Fibroblast of skin of back (primary cell): ENCODE measurements around the gene WHRN.

Source experiments
- DNase-seq: peaks from one replicate; pipeline ENCODE4 v3.0.0-alpha.2; 2013

The WHRN gene

GRCh38 chr9:114396558-114397218 is 108.6 kb downstream of the WHRN start:
- DNase-seq: peak; percentile 86

GRCh38 chr9:114395768-114396167 is 109.5 kb downstream of the WHRN start:
- no peak for DNase-seq

GRCh38 chr9:114395334-114395617 is 110.0 kb downstream of the WHRN start:
- DNase-seq: no peak

- DNase-seq: no peak
These were observed 110.5 kb downstream of the WHRN start for GRCh38 chr9:114394523-114395333.

DNA sequence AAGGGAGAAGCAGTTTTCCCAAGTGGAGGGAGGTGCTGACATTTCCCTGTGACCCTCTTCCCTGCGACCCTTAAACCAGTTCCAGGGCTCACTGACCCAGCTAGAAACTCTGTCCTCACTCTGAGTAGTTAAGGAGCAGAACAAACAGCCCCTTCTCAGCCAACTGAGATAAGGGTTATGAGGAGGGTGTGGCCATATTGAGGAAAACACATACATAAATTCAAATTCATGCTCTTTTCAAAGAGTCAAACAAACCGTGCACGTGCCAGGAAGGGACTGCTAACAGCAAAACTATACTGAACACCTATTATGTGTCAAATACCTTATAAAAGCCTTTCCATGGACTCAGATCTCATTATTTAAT is 112.5 kb downstream of the WHRN start:
- no peak for DNase-seq

- DNase-seq: no peak
These were observed 114.3 kb downstream of the WHRN start for GRCh38 chr9:114390952-114391351.

GRCh38 chr9:114389612-114390368 is 115.5 kb downstream of the WHRN start:
- no peak for DNase-seq

- DNase-seq: no peak
These were observed 116.4 kb downstream of the WHRN start for GRCh38 chr9:114388764-114389375.

- DNase-seq: no peak
These were observed 117.0 kb downstream of the WHRN start for GRCh38 chr9:114388357-114388682.

GRCh38 chr9:114387680-114388356 is 117.5 kb downstream of the WHRN start, which contains the start of gene AKNA:
Gene AKNA (minus strand): TSS chr9:114387982. CDS start chr9:114381333, 6,649 bp downstream.
- DNase-seq: peak; percentile 82

- DNase-seq: peak; percentile 18
These were observed 118.2 kb downstream of the WHRN start for GRCh38 chr9:114386886-114387679.

GRCh38 chr9:114386361-114386885 is 118.8 kb downstream of the WHRN start:
- no peak for DNase-seq

GRCh38 chr9:114385397-114386181 is 119.7 kb downstream of the WHRN start:
- peak; percentile 92 for DNase-seq

DNA sequence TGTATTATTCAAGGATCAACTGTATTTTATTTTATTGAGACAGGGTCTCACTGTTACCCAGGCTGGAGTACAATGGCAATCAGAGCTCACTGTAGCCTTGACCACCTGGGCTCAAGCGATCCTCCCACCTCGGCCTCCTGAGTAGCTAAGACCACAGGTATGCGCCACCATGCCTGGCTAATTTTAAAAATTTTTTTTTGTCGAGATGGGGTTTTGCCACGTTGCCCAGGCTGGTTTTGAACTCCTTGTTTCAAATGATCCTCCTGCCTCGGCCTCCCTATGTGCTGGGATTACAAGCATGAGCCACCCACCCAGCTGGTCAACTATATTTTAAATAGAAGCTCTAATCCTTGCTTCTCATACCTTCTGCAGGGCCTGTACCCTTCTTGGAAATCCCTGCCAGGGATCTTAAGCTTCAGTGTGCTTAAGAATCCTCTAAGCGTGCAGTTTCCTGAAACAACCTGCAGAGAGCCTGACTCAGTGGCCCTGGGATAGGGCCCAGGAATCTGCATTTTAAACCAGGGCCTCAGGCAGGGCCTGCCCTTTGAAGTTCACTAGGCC is 120.4 kb downstream of the WHRN start:
- DNase-seq: no peak

DNA sequence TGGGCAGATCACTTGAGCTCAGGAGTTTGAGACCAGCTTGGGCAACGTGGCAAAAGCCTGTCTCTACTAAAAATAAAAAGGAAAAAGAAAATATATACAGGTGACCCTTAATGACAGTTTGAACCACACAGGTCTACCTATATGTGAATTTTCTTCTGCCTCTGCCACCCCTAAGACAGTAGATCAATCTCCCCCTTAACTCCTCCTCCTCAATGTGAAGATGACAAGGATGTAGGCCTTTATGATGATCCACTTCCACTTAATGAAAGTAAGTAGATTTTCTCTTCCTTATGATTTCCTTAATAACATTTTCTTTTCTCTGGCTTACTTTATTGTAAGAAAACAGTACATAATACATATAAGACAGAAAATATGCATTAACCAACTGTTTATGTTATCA is 120.9 kb downstream of the WHRN start:
- DNase-seq: no peak

- DNase-seq: peak; percentile 93
These were observed 121.6 kb downstream of the WHRN start for GRCh38 chr9:114383521-114384231.

- no peak for DNase-seq
These were observed 122.4 kb downstream of the WHRN start for GRCh38 chr9:114382699-114383520.

- DNase-seq: no peak
These were observed 126.4 kb downstream of the WHRN start for GRCh38 chr9:114378883-114379282.

DNA sequence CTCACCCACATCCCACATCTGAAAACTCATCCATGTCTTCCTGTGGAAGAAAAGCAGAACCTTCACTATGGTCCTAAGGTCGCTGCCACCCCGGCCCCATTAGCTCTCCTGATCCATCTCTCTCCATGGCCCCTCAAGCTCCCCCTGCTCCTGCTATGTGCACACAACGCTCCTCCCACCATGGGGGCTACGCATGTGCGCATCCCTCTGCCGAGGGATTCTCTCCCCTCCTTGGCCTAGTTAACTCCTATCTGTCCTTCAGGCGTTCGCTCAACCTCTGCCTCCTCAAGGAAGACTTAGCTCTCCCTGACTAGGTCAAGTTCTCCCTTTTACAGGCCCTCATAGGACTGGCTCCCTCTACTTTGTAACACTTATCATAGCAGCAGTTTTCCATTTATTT is 127.3 kb downstream of the WHRN start:
- no peak for DNase-seq
